Epithelial cell of proximal tubule (primary cell): Measurements from ENCODE around the gene GRIA4. TPM values are rescaled to one million over a fixed set of nuclear protein-coding genes. Genes with fewer than 3 reads are reported as not detected.

ENCODE experiments used
- DNase-seq: peaks from one replicate; pipeline ENCODE4 v3.0.0-alpha.2; 2011; ENCODE audit warnings: low read depth
- H3K4me3 ChIP-seq: 2 replicates; pipeline ENCODE4 v1.5.1; 2011; ENCODE audit warnings: low read depth, mild to moderate bottlenecking, low read length
- total RNA-seq: library from RNA; depleted of rRNA; stranded (reverse); fragments of >200 nt; gene quantifications from 2 replicates; pipeline ENCODE4 v1.2.3, GENCODE V29; 2015
- TF ChIP-seq, protein P1 (sequence below): conservative IDR thresholded peaks from 2 replicates; pipeline ENCODE4 v1.5.1; 2012; ENCODE audit warnings: low read depth, mild to moderate bottlenecking, low read length

The GRIA4 gene
- 0.69 TPM in 1 of 2 replicates, not detected in the other for total RNA-seq

GRCh38 chr11:105609832-105610781 is at the start of gene GRIA4:
Gene GRIA4 (plus strand): TSS chr11:105610073. CDS start chr11:105610998, 925 bp downstream.
- H3K4me3 ChIP-seq, result peak within 1 kb of the TSS; percentile 53
- DNase-seq, result no peak
- TF ChIP-seq, protein P1, sequence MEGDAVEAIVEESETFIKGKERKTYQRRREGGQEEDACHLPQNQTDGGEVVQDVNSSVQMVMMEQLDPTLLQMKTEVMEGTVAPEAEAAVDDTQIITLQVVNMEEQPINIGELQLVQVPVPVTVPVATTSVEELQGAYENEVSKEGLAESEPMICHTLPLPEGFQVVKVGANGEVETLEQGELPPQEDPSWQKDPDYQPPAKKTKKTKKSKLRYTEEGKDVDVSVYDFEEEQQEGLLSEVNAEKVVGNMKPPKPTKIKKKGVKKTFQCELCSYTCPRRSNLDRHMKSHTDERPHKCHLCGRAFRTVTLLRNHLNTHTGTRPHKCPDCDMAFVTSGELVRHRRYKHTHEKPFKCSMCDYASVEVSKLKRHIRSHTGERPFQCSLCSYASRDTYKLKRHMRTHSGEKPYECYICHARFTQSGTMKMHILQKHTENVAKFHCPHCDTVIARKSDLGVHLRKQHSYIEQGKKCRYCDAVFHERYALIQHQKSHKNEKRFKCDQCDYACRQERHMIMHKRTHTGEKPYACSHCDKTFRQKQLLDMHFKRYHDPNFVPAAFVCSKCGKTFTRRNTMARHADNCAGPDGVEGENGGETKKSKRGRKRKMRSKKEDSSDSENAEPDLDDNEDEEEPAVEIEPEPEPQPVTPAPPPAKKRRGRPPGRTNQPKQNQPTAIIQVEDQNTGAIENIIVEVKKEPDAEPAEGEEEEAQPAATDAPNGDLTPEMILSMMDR, result peak; percentile 39

DNA sequence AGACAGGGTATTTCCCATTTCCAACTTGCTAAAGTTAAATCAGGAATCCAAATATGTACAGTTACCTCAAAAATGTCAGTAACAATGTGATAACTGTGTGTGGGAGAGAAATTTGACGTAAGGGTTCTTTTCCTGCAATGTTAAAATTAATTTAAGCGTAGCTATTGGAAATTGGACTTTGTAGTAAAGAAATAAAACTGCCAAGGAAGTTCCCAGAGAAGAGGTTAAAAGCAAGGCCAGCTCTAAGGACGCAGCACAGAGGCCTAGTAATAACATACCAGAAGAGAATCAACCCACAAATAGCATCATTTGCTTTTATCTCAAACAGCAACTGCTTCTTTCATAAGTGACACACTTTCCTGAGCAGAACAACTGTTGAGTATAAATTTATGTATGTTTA is 36.8 kb upstream of the GRIA4 start:
- TF ChIP-seq, protein P1, result no peak
- no peak overlapping the region for H3K4me3 ChIP-seq
- DNase-seq, result no peak

GRCh38 chr11:105574974-105575373 is 34.9 kb upstream of the GRIA4 start:
- no peak overlapping the region for H3K4me3 ChIP-seq
- TF ChIP-seq, protein P1, result no peak
- no peak for DNase-seq

- DNase-seq, result no peak
- H3K4me3 ChIP-seq, result no peak overlapping the region
- TF ChIP-seq, protein P1, result peak; percentile 30
These were observed 32.2 kb upstream of the GRIA4 start for GRCh38 chr11:105577641-105578040.

GRCh38 chr11:105579111-105579510 is 30.8 kb upstream of the GRIA4 start:
- H3K4me3 ChIP-seq, result no peak overlapping the region
- DNase-seq, result no peak
- TF ChIP-seq, protein P1, result peak; percentile 23

DNA sequence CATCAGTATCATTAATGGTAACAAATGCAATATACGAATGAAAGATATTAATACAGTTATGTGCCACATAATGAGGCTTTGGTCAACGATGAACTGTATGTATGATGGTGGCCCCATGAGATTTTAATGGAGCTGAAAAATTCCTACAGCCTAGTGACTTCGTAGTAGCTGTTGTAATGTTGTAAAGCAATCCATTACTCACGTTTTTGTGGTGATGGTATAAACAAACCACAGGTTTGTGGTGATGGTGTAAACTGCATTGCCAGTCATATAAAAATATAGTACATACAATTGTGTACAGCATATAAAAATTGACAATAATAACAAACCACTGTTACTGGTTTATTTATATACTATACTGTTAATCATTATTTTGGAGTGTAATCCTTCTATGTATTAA is 27.4 kb upstream of the GRIA4 start:
- no peak overlapping the region for H3K4me3 ChIP-seq
- no peak for DNase-seq
- TF ChIP-seq, protein P1, result no peak
